Globus pallidus (tissue), 1 donor: ENCODE results near the gene ANTXR1.

Source experiments
- DNase-seq: peaks from one replicate; pipeline ENCODE4 v3.0.0-alpha.2; 2015; ENCODE audit warnings: low spot score

Gene ANTXR1

GRCh38 chr2:69007169-69007568 lies 5.8 kb upstream of the ANTXR1 start:
- DNase-seq = no peak

GRCh38 chr2:69007603-69008002 lies 5.4 kb upstream of the ANTXR1 start:
- DNase-seq = no peak

DNA sequence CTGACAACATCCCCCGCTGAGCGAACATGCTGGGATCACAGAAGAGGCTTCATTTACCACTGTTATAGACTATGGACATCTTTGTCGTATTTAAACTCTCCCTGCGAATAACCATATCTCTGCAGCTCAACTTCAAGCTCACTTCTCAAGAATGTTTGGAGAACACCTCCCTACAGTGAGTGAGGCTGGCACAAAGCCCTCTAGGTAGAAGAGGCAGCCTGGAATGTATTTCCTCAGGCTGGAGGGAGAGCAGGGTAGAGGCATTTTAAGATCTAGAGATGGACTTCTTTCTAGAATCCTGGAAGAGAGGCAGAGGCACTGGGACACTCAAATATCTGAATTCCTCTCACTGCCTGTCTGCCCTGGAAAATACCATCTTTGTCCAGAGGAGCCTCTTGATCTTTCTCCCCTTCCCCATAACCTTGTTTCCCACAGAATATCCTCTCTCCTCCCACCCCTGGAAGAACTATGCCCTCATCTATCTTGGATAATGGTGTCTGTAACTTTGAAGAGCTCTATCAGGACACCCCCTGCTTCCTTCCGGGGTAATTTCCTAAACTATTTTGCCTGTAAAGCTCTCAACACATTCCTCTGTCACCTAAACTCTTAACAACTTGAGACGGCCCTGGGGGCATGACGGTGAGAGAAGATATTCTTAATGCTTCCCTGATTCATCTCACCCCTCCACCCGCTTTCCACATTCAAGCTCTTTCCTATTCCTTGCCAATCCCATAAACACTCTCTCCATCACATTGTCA lies 2.4 kb upstream of the ANTXR1 start:
- DNase-seq = no peak

DNA sequence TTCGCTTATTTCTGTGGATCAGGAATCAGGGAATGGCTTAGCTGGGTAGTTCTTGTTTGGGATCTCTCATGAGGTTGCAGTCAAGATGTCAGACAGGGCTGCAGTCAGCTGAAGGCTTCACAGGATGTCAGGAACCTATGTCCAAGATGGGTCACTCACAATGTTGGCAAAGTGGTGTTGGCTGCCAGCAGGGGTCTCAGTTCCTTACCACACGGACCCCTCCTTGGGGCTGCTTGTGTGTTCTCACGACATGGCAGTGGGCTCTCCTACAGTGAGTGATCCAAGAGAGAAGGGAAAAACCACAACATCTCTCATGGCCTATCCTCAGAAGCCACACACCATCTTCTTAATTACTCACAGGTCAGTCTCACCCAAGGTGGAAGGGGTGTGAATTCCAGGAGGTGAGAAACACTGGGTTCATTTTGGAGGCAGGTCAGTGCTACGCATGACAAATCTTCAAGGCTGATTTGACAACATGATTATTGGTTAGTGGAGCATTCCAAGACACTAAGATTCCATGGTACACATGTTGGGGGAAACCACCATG lies 1.3 kb upstream of the ANTXR1 start:
- no peak for DNase-seq

GRCh38 chr2:69012310-69013141 lies 453 bp upstream of the ANTXR1 start:
- DNase-seq = peak; percentile 60

- DNase-seq = no peak
Measured at GRCh38 chr2:69013840-69014821, 1.2 kb downstream of the ANTXR1 start.

DNA sequence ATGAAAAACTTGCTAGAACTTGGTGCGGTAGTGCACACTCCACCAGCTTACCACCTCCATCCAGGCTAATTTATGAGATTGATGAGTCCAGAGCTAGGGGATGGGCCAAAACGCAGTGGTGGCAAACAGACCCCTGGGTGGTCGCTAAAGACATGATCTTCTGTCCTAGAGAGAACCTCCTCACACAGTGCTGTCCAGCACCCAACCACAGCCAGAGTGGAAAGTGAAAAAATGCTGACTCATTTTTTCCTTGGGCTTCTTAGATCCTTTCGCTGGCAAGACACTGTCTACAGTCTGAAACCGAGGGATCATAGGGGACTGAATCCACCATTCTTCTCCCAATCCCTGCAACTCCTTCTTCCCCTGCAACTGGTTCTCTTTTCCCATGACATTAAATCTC lies 4.1 kb downstream of the ANTXR1 start:
- no peak for DNase-seq

DNA sequence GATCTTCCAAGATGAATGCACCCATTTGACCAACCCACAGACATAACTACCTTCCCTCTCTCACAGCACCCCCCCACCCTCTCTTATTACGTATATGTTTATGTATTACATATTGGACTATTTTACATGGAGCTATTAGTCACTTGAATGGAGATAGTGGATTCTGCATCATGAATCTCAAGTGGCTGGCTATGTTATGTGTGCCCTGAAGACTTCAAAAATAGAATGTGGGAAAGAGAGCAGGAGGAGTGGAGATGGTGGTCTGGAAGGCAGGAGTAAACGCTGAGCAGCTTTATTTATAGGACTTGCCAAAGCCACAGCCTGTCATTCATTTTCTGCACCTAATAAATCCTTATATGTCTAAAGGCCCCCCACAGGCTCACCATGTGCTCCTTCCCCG lies 4.9 kb downstream of the ANTXR1 start:
- no peak for DNase-seq

DNA sequence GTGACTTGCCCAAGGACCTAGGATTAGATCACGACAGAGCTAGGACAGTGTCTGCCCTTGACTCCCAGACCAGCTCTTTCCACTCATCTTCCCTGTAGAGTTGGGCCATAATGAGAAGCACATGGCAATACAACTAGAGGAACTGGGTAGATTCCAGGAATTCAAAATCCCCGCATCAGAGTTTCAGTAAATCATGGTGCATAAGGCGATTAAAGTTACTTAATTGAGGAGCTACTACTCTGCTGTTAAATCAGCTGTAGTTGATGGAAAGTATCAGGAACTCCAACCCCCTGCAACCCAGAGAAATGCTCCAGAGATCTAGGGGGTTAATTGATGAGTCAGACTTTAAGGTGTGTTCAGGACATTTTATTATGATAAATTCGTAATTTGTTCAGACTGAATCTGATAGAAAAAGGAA lies 5.7 kb downstream of the ANTXR1 start:
- no peak for DNase-seq

- DNase-seq = no peak
Measured at GRCh38 chr2:69020496-69021426, 7.8 kb downstream of the ANTXR1 start.

DNA sequence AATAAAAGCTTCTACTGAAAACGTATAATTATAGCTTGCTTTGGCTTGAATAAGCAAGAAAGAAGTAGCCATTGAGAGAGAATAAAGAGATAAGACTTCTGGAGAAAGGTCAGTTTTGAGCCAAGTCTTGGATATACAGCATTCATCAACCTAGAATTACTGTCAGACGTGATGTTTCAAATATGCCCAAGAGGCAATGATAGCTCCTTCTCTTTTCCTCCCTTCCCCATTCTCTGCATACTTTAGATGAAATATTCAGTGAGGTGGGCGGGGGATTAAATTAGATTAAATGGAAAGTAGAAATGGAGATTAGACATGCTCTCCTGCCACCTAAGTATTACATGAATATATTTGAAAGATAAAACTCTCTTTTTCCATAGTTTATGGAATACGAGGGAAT lies 8.7 kb downstream of the ANTXR1 start:
- no peak for DNase-seq

- DNase-seq = no peak
Measured at GRCh38 chr2:69022548-69022947, 9.6 kb downstream of the ANTXR1 start.

- DNase-seq = no peak
Measured at GRCh38 chr2:69023236-69023635, 10.3 kb downstream of the ANTXR1 start.

DNA sequence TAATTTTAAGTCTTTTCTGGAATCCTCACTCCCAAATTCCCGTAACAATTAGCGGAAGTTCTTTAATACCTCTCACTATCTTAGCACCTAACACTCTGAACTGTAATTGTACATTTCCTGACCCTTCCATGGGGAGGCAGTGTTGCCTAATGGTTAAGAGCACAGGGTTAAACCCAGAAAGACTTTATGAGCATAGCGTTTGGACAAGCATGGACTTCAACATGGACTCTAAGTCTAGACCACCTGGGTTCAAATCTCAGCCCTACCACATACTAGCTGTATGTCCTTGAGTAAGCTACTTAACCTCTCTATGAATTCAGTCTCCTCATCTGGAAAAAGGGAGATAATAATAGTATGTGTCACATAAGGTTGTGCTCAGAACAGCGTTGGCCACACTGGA lies 13.0 kb downstream of the ANTXR1 start:
- DNase-seq = no peak

GRCh38 chr2:69026691-69027459 lies 13.9 kb downstream of the ANTXR1 start:
- no peak for DNase-seq

GRCh38 chr2:69030800-69031428 lies 17.9 kb downstream of the ANTXR1 start:
- DNase-seq = no peak

DNA sequence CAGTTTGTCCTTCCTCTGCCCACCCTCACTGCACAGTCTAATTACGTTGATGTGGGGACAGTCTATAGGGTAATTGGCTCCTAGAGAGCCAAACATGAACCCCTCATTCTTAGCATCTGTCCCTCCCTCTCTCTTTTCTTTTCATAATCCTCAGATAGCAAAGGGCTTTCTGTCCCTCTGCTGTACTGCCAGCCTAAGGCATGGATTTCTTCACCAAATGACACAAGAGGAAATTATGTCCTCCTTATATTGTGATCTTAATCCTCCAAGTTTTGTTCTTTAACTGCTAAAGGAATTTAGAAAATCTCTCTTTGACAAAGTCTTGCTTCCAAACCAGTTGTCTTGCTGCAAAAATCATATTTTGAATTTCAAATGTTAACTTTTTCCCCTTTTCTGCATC lies 18.5 kb downstream of the ANTXR1 start:
- DNase-seq = no peak

GRCh38 chr2:69032336-69032735 lies 19.4 kb downstream of the ANTXR1 start:
- no peak for DNase-seq

GRCh38 chr2:69033461-69034095 lies 20.6 kb downstream of the ANTXR1 start:
- no peak for DNase-seq
